ENCODE results near the gene SH3RF3.

DNA sequence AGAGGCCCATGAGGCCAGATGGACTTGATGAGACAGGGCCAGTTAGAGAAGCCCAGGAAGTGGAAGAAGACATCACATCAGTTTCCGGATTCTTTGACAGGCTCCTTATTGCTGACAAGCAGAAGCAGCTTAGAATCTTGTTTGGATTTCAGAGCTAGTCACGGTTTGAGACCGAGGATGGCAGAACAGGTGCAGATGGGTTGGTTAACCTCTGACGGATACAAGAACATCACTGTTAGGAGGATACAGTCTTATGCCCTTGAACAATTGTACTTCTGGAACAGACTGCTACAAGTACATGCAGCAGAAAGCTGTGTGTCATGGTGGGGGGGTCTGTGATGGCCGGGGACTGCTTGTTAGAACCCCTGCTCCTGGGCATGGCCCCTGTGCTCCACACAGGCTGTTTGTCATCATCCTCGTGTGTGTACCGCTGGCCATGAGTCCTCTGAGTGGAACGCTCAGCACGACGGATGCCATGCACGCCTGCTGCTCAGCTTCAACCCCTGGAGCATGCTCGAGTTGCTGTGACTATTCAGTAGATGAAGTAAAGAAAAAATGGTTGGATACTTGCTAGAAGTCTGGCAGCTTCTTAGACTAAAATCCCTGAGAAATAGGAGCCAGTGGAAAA lies 217.7 kb downstream of the SH3RF3 start:
- TF ChIP-seq EP300 (IDR thresholded peaks at IDR 0.05; ENCODE audit: borderline replicate concordance in 1 of 2, low read depth in 1 of 2, low read length in 1 of 2) (no peak), RAD21 (IDR thresholded peaks at IDR 0.05; ENCODE audit: low read length) (no peak), SMC3 (IDR thresholded peaks at IDR 0.05; ENCODE audit: low read depth, low read length) (no peak), POLR2AphosphoS5 (IDR thresholded peaks at IDR 0.05; ENCODE audit: low read depth, low read length) (no peak), TCF12 (IDR thresholded peaks at IDR 0.05) (no peak), EZH2phosphoT487 (IDR thresholded peaks at IDR 0.05; ENCODE audit: borderline replicate concordance, low read depth) (no peak), FOXJ3 (CRISPR knock-in tag; IDR thresholded peaks at IDR 0.05) (no peak), JUND (IDR thresholded peaks at IDR 0.05) (no peak), RXRA (IDR thresholded peaks at IDR 0.05; ENCODE audit: borderline replicate concordance, low read depth) (no peak), MXI1 (IDR thresholded peaks at IDR 0.05; ENCODE audit: low read depth, low read length) (no peak), CHD2 (IDR thresholded peaks at IDR 0.05; ENCODE audit: low read length, partially characterized antibody) (no peak)
- TF ChIP-seq, protein P1, sequence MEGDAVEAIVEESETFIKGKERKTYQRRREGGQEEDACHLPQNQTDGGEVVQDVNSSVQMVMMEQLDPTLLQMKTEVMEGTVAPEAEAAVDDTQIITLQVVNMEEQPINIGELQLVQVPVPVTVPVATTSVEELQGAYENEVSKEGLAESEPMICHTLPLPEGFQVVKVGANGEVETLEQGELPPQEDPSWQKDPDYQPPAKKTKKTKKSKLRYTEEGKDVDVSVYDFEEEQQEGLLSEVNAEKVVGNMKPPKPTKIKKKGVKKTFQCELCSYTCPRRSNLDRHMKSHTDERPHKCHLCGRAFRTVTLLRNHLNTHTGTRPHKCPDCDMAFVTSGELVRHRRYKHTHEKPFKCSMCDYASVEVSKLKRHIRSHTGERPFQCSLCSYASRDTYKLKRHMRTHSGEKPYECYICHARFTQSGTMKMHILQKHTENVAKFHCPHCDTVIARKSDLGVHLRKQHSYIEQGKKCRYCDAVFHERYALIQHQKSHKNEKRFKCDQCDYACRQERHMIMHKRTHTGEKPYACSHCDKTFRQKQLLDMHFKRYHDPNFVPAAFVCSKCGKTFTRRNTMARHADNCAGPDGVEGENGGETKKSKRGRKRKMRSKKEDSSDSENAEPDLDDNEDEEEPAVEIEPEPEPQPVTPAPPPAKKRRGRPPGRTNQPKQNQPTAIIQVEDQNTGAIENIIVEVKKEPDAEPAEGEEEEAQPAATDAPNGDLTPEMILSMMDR (IDR thresholded peaks at IDR 0.05): no peak
- TF ChIP-seq, protein P2, sequence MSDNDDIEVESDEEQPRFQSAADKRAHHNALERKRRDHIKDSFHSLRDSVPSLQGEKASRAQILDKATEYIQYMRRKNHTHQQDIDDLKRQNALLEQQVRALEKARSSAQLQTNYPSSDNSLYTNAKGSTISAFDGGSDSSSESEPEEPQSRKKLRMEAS (IDR thresholded peaks at IDR 0.05; ENCODE audit: low read depth): no peak
- TF ChIP-seq, protein P3, sequence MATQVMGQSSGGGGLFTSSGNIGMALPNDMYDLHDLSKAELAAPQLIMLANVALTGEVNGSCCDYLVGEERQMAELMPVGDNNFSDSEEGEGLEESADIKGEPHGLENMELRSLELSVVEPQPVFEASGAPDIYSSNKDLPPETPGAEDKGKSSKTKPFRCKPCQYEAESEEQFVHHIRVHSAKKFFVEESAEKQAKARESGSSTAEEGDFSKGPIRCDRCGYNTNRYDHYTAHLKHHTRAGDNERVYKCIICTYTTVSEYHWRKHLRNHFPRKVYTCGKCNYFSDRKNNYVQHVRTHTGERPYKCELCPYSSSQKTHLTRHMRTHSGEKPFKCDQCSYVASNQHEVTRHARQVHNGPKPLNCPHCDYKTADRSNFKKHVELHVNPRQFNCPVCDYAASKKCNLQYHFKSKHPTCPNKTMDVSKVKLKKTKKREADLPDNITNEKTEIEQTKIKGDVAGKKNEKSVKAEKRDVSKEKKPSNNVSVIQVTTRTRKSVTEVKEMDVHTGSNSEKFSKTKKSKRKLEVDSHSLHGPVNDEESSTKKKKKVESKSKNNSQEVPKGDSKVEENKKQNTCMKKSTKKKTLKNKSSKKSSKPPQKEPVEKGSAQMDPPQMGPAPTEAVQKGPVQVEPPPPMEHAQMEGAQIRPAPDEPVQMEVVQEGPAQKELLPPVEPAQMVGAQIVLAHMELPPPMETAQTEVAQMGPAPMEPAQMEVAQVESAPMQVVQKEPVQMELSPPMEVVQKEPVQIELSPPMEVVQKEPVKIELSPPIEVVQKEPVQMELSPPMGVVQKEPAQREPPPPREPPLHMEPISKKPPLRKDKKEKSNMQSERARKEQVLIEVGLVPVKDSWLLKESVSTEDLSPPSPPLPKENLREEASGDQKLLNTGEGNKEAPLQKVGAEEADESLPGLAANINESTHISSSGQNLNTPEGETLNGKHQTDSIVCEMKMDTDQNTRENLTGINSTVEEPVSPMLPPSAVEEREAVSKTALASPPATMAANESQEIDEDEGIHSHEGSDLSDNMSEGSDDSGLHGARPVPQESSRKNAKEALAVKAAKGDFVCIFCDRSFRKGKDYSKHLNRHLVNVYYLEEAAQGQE (IDR thresholded peaks at IDR 0.05; ENCODE audit: low read depth, low read length): no peak

Measured in SK-N-SH (cell line).